ENCODE results near the gene CD180.

The CD180 gene

GRCh38 chr5:67189931-67190330 lies 6.7 kb downstream of the CD180 start:
- Histone ChIP-seq H3K27me3 (ENCODE audit: control insufficient read depth, low read length) (no peaks in the 10 kb centered on the region), H4K20me1 (ENCODE audit: control insufficient read depth, insufficient read depth, low read depth, low read length) (peaks cover 3% of the 10 kb centered on the region; the same call in 1 of the 2 replicates), H3F3A (ENCODE audit: control insufficient read depth, insufficient read depth) (peaks cover 7% of the 10 kb centered on the region), H3K4me3 (ENCODE audit: low read length) (peak overlapping the region; percentile 51), H3K79me2 (ENCODE audit: control insufficient read depth, low read length) (peaks cover 100% of the 10 kb centered on the region), H3K9me3 (ENCODE audit: control insufficient read depth, insufficient read depth, low read length) (no peaks in the 10 kb centered on the region), H3K9me2 (replicated peaks; ENCODE audit: control insufficient read depth, low read length) (no peaks in the 10 kb centered on the region), H3K27ac (ENCODE audit: low read depth, low read length) (no peak overlapping the region), H3K36me3 (ENCODE audit: control insufficient read depth, low read length) (peaks cover 92% of the 10 kb centered on the region), H3K4me1 (ENCODE audit: control insufficient read depth, low read length) (peaks cover 85% of the 10 kb centered on the region), H3K4me2 (ENCODE audit: low read length) (peak overlapping the region; percentile 85)
- TF ChIP-seq CTCF (IDR thresholded peaks at IDR 0.05; ENCODE audit: low read depth, low read length, poor library complexity, severe bottlenecking) (no peak), EZH2phosphoT487 (IDR thresholded peaks at IDR 0.05; ENCODE audit: borderline replicate concordance, low read length) (no peak)

- peaks cover 90% of the 10 kb centered on the region for H3K36me3 ChIP-seq (ENCODE audit: control insufficient read depth, low read length)
- peak overlapping the region; percentile 31 for H3K27ac ChIP-seq (ENCODE audit: low read depth, low read length)
- TF ChIP-seq EZH2phosphoT487 (IDR thresholded peaks at IDR 0.05; ENCODE audit: borderline replicate concordance, low read length) (no peak), CTCF (IDR thresholded peaks at IDR 0.05; ENCODE audit: low read depth, low read length, poor library complexity, severe bottlenecking) (no peak)
- H3F3A ChIP-seq (ENCODE audit: control insufficient read depth, insufficient read depth), result peaks cover 7% of the 10 kb centered on the region
- H3K4me3 ChIP-seq (ENCODE audit: low read length), result peak overlapping the region; percentile 40
- no peaks in the 10 kb centered on the region for H3K9me3 ChIP-seq (ENCODE audit: control insufficient read depth, insufficient read depth, low read length)
- peaks cover 98% of the 10 kb centered on the region for H3K79me2 ChIP-seq (ENCODE audit: control insufficient read depth, low read length)
- H3K9me2 ChIP-seq (replicated peaks; ENCODE audit: control insufficient read depth, low read length), result no peaks in the 10 kb centered on the region
- H3K27me3 ChIP-seq (ENCODE audit: control insufficient read depth, low read length), result no peaks in the 10 kb centered on the region
- peaks cover 76% of the 10 kb centered on the region for H3K4me1 ChIP-seq (ENCODE audit: control insufficient read depth, low read length)
- peak overlapping the region; percentile 85 for H3K4me2 ChIP-seq (ENCODE audit: low read length)
- H4K20me1 ChIP-seq (ENCODE audit: control insufficient read depth, insufficient read depth, low read depth, low read length), result peaks cover 3% of the 10 kb centered on the region; the same call in 1 of the 2 replicates
Measured at GRCh38 chr5:67189079-67189354, 7.6 kb downstream of the CD180 start.

GRCh38 chr5:67188274-67189078 lies 8.1 kb downstream of the CD180 start:
- Histone ChIP-seq H3K27me3 (ENCODE audit: control insufficient read depth, low read length) (no peaks in the 10 kb centered on the region), H3K4me2 (ENCODE audit: low read length) (peak overlapping the region; percentile 85), H3K36me3 (ENCODE audit: control insufficient read depth, low read length) (peaks cover 90% of the 10 kb centered on the region), H4K20me1 (ENCODE audit: control insufficient read depth, insufficient read depth, low read depth, low read length) (peaks cover 3% of the 10 kb centered on the region; the same call in 1 of the 2 replicates), H3K4me3 (ENCODE audit: low read length) (peak overlapping the region; percentile 40), H3K9me2 (replicated peaks; ENCODE audit: control insufficient read depth, low read length) (no peaks in the 10 kb centered on the region), H3K27ac (ENCODE audit: low read depth, low read length) (peak overlapping the region; percentile 31), H3K9me3 (ENCODE audit: control insufficient read depth, insufficient read depth, low read length) (no peaks in the 10 kb centered on the region), H3F3A (ENCODE audit: control insufficient read depth, insufficient read depth) (peaks cover 6% of the 10 kb centered on the region), H3K4me1 (ENCODE audit: control insufficient read depth, low read length) (peaks cover 70% of the 10 kb centered on the region), H3K79me2 (ENCODE audit: control insufficient read depth, low read length) (peaks cover 98% of the 10 kb centered on the region)
- no peak for TF ChIP-seq CTCF (IDR thresholded peaks at IDR 0.05; ENCODE audit: low read depth, low read length, poor library complexity, severe bottlenecking)

Data from DOHH2 (cell line).